ENCODE data around the gene SLC45A1.

The SLC45A1 gene

DNA sequence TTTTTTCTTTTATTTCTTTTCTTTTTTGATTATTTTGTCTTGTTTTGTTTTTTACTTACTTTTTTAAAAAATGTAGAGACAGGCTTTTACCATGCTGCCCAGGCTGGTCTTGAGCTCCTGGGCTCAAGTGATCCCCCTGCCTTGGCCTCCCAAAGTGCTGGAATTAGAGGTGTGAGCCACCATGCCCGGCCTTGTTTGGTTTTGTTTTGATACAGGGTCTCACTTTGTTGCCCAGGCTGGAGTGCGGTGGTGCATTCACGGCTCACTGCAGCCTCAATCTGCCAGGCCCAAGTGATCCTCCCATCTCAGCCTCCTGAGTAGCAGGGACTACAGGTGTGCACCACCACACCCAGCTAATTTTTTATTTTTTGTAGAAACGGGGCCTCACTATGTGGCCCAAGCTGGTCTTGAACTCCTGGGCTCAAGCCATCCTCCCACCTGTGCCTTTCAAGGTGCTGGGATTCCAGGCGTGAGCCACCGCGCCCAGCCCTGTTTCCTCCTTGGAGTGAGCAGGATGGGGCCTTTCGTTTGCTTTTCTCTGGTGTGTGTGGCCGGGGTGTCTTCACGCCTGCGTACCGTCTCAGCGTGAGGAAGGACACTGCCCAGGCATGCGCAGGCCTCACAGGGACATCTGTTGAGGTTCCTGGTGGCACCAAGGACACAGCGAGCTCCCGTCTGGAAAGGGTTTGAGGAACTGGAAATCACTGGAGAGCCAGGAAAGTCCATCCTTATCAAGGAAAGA is 15.5 kb downstream of the SLC45A1 start:
- H3K9me3 ChIP-seq = peaks cover 39% of the 10 kb centered on the region
- no peak overlapping the region for H3K4me2 ChIP-seq
- H3K9ac ChIP-seq = no peak overlapping the region
- peaks cover 5% of the 10 kb centered on the region; the same call in 1 of the 2 replicates for H3K36me3 ChIP-seq
- H3K27me3 ChIP-seq = no peaks in the 10 kb centered on the region
- TF ChIP-seq Cebpa-rat (IDR thresholded peaks at IDR 0.05) = no peak
- H3K27ac ChIP-seq = no peak overlapping the region
- H3K4me3 ChIP-seq = no peak overlapping the region
- H4K20me1 ChIP-seq = no peaks in the 10 kb centered on the region
- peaks cover 9% of the 10 kb centered on the region for H3K4me1 ChIP-seq

DNA sequence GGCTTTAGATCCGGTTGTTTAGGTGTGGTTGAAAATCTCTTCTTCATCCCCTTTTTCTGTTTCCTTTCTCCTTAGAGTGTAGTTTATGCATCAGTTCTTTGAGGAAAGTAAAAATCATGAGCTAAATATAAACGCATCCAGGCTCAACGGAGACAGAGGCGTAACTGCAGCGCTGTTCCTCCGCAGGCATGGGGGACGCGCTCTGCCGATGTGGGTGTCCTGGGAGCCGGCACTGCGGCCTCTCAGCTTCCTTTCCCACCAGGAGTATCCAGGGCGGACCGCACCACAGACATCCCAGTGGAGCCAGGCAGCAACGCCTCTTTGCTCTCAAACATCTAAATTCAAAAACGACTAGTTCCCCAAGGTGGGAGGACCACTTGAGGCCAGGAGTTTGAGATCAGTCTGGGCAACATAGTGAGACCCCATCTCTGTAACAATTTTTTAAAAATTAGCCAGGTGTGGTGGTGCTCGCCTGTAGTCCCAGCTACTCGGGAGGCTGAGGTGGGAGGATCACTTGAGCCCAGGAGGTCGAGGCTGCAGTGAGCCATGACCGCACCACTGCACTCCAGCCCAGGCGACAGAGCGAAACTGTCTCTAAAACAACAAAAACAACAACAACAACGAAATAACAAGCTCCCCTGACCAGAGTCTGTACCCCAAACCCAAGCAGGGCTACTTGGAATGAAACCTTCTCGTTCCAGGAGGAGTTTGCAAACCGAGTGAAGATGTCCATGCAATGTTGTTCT is 16.4 kb downstream of the SLC45A1 start:
- H3K4me2 ChIP-seq = no peak overlapping the region
- peaks cover 5% of the 10 kb centered on the region; the same call in 1 of the 2 replicates for H3K36me3 ChIP-seq
- no peak for TF ChIP-seq Cebpa-rat (IDR thresholded peaks at IDR 0.05)
- H3K27me3 ChIP-seq = no peaks in the 10 kb centered on the region
- H3K9me3 ChIP-seq = peaks cover 40% of the 10 kb centered on the region
- H3K27ac ChIP-seq = no peak overlapping the region
- no peaks in the 10 kb centered on the region for H4K20me1 ChIP-seq
- H3K9ac ChIP-seq = no peak overlapping the region
- H3K4me1 ChIP-seq = peaks cover 6% of the 10 kb centered on the region
- no peak overlapping the region for H3K4me3 ChIP-seq

DNA sequence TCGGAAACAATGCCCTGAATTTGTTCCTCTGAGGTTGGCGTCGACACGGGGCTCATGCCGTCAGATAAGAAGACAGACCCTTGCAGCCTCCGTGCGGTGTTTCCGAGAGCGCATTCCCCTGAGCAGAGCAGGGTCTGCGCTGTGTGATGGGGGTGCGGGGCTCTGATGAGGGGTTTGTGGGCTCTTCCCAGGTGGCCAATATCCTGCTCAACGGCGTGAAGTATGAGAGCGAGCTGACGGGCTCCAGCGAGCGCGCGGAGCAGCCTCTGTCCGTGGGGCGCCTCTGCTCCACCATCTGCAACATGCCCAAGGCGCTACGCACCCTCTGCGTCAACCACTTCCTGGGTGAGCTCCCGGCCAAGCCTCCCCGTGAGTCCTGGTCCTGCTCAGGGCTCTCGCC is 17.3 kb downstream of the SLC45A1 start:
- H3K4me2 ChIP-seq = no peak overlapping the region
- H3K36me3 ChIP-seq = peaks cover 5% of the 10 kb centered on the region; the same call in 1 of the 2 replicates
- no peak for TF ChIP-seq Cebpa-rat (IDR thresholded peaks at IDR 0.05)
- H3K4me3 ChIP-seq = no peak overlapping the region
- H4K20me1 ChIP-seq = no peaks in the 10 kb centered on the region
- peaks cover 40% of the 10 kb centered on the region for H3K9me3 ChIP-seq
- H3K27ac ChIP-seq = no peak overlapping the region
- H3K9ac ChIP-seq = no peak overlapping the region
- no peaks in the 10 kb centered on the region for H3K4me1 ChIP-seq
- no peaks in the 10 kb centered on the region for H3K27me3 ChIP-seq

DNA sequence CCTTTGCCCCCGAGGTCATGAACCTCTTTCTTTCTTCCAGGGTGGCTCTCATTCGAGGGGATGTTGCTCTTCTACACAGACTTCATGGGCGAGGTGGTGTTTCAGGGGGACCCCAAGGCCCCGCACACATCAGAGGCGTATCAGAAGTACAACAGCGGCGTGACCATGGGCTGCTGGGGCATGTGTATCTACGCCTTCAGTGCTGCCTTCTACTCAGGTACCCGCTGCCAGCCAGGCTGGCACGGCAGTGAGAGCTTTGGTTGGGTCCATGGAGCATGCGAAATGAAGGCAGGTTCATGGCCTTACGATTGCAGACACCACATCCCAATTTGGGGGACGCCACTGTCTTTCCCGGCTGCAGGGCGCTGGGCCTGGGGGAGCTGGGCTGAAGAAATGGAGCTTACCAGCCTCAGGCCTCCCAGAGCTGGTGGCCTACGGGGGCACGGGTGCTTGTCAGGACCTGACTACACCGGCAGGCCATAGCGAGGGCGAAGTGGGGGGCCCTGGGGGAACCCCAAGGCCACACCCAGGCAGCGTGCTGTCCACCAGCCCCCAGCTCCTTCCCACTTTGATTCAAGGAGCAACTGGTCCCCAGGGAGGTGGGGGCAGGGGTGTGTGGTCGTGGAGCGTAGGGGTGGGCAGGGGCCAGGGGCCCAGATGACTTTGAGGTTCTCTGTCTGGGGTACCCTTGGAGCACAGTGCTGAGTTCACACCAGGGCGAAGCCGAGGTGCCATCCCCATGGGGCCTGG is 20.0 kb downstream of the SLC45A1 start:
- Histone ChIP-seq H4K20me1 (no peaks in the 10 kb centered on the region), H3K9me3 (peaks cover 40% of the 10 kb centered on the region), H3K27ac (no peak overlapping the region), H3K36me3 (peaks cover 5% of the 10 kb centered on the region; the same call in 1 of the 2 replicates), H3K4me3 (no peak overlapping the region), H3K27me3 (no peaks in the 10 kb centered on the region), H3K4me1 (peaks cover 8% of the 10 kb centered on the region), H3K9ac (no peak overlapping the region), H3K4me2 (no peak overlapping the region)
- TF ChIP-seq Cebpa-rat (IDR thresholded peaks at IDR 0.05) = no peak

DNA sequence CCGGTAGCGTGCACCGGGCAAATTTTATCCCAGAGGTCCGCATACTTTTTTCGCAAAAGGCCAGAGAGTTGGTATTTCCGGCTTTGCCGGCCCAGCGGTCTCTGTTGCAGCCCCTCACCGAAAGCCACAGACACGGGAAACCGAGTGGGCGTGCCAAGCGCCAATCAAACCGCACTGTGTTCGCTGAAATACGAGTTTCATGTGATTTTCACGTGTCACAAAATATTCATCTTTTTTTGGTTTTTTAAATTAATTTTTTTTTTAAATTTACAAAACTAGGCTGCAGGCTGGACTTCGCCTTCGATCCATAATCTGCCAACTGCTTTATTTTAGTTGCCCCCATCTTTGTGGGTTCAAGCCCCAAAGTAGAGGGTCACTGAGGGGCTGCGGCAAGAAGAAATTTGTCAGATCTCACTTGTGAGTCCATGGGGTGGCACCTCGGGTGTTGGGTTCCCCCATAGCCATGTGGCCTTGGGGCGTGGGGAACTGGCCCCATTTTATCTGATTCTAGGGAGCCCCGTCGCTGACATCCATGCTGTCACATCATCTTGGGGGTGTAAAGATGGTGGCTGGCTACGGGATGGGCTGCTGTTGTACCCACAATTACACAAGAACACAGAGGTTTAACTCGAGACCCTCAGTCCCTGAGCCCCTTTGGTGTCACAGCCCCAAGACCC is 20.8 kb downstream of the SLC45A1 start:
- no peak for TF ChIP-seq Cebpa-rat (IDR thresholded peaks at IDR 0.05)
- peaks cover 5% of the 10 kb centered on the region; the same call in 1 of the 2 replicates for H3K36me3 ChIP-seq
- H3K9ac ChIP-seq = no peak overlapping the region
- no peak overlapping the region for H3K4me2 ChIP-seq
- no peaks in the 10 kb centered on the region for H4K20me1 ChIP-seq
- H3K4me1 ChIP-seq = peaks cover 9% of the 10 kb centered on the region
- H3K27me3 ChIP-seq = no peaks in the 10 kb centered on the region
- H3K9me3 ChIP-seq = peaks cover 40% of the 10 kb centered on the region
- H3K4me3 ChIP-seq = no peak overlapping the region
- no peak overlapping the region for H3K27ac ChIP-seq

DNA sequence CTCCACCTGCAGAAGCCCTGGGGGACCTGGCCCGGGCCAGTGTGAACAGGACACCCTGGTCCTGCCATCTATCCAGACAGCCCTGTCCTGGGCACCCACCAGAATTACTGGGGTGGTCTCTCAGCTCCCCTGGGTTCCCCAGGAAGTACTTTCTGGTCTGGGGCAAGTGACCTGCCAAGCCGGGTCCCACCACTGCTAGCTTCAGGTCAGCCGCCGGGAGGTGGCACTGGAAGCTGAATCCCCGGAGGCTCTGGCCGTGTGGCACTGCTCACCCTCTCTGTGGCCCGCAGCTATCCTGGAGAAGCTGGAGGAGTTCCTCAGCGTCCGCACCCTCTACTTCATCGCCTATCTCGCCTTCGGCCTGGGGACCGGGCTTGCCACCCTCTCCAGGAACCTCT is 21.3 kb downstream of the SLC45A1 start:
- peaks cover 14% of the 10 kb centered on the region for H3K4me1 ChIP-seq
- no peak overlapping the region for H3K4me2 ChIP-seq
- no peak for TF ChIP-seq Cebpa-rat (IDR thresholded peaks at IDR 0.05)
- no peak overlapping the region for H3K9ac ChIP-seq
- H4K20me1 ChIP-seq = no peaks in the 10 kb centered on the region
- no peaks in the 10 kb centered on the region for H3K27me3 ChIP-seq
- H3K27ac ChIP-seq = no peak overlapping the region
- H3K4me3 ChIP-seq = no peak overlapping the region
- peaks cover 39% of the 10 kb centered on the region for H3K9me3 ChIP-seq
- H3K36me3 ChIP-seq = peaks cover 5% of the 10 kb centered on the region; the same call in 1 of the 2 replicates

DNA sequence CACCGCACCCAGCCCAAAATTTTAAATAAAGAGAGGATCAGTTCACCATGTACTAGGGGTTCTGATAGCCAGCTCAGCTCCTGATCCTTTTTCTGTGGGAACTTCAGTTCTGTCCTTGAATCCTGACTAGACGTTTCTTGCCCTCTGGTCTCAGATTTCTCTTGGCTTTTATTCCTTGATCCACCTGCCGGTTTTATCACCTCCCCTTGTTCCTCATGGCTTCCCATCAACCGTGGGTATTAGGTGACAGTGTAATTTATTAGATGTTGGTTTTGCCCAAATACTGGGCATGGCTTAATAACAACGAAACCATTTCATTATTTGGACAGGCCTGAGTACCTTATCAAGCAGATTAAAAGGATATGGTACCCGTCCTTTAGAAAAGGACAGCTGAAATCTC is 22.5 kb downstream of the SLC45A1 start:
- TF ChIP-seq Cebpa-rat (IDR thresholded peaks at IDR 0.05) = no peak
- Histone ChIP-seq H3K4me3 (no peak overlapping the region), H3K27me3 (no peaks in the 10 kb centered on the region), H3K27ac (no peak overlapping the region), H3K9me3 (peaks cover 28% of the 10 kb centered on the region), H3K36me3 (peaks cover 5% of the 10 kb centered on the region; the same call in 1 of the 2 replicates), H4K20me1 (no peaks in the 10 kb centered on the region), H3K4me2 (no peak overlapping the region), H3K4me1 (peaks cover 16% of the 10 kb centered on the region), H3K9ac (no peak overlapping the region)

DNA sequence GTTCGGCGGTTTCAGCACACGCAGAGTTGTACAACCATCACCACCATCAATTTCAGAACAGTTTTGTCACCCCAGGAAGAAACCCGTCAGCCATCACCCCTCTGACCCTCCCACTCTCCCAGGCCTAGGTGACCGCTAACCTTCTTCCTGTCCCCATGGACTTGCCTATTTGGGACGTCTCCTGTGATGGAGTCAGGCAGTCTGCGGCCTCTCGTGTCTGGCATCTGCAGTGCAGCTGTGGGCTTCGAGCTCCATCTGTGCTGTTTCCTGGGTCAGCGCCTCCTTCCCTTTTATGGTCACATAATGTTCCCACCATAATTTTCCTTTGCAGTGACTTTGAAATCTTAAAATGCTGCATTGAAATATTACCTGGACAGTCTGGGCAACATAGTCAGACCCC is 24.4 kb downstream of the SLC45A1 start:
- peaks cover 12% of the 10 kb centered on the region for H3K9me3 ChIP-seq
- H3K27ac ChIP-seq = no peak overlapping the region
- H3K4me2 ChIP-seq = no peak overlapping the region
- H3K4me3 ChIP-seq = no peak overlapping the region
- TF ChIP-seq Cebpa-rat (IDR thresholded peaks at IDR 0.05) = no peak
- H4K20me1 ChIP-seq = no peaks in the 10 kb centered on the region
- H3K4me1 ChIP-seq = peaks cover 25% of the 10 kb centered on the region
- H3K27me3 ChIP-seq = no peaks in the 10 kb centered on the region
- peaks cover 5% of the 10 kb centered on the region; the same call in 1 of the 2 replicates for H3K36me3 ChIP-seq
- H3K9ac ChIP-seq = no peak overlapping the region

DNA sequence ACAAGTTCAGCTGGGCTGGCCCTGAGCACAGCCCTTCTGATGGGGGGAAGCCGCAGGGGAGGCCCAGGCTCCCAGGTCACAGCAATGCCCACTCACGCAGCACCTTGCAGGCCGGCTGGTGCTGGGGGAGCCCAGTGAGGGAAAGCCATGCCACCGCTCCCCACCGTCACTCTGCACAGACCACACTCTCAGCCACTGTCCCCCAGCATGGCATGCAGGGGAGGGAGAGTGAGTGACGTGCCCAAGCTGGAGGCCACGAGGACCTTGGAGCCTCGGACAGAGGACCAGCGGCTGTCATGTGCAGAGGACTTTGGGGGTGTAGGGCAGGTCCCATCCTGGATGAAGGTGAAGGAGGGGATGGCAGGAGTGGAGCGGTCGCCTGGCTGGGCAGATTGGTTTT is 25.1 kb downstream of the SLC45A1 start:
- H3K27ac ChIP-seq = no peak overlapping the region
- H3K4me3 ChIP-seq = no peak overlapping the region
- H3K9ac ChIP-seq = no peak overlapping the region
- no peaks in the 10 kb centered on the region for H3K27me3 ChIP-seq
- H3K4me2 ChIP-seq = no peak overlapping the region
- no peak for TF ChIP-seq Cebpa-rat (IDR thresholded peaks at IDR 0.05)
- H3K4me1 ChIP-seq = peaks cover 32% of the 10 kb centered on the region
- peaks cover 3% of the 10 kb centered on the region for H4K20me1 ChIP-seq
- H3K36me3 ChIP-seq = peaks cover under 1% of the 10 kb centered on the region; the same call in 1 of the 2 replicates
- H3K9me3 ChIP-seq = peaks cover 4% of the 10 kb centered on the region

All from BLaER1 (cell line).